ENCODE data around the gene SCN1B. TPM values are rescaled to one million over a fixed set of nuclear protein-coding genes. Genes with fewer than 3 reads are reported as not detected.

SCN1B gene
- total and polyA plus RNA-seq, 10 of the 15 experiments (the other 5 are each of a cell fraction or from before 2014, with no cell fraction given) = 0.04 to 0.54 (median 0.11) TPM; not detected in 3

DNA sequence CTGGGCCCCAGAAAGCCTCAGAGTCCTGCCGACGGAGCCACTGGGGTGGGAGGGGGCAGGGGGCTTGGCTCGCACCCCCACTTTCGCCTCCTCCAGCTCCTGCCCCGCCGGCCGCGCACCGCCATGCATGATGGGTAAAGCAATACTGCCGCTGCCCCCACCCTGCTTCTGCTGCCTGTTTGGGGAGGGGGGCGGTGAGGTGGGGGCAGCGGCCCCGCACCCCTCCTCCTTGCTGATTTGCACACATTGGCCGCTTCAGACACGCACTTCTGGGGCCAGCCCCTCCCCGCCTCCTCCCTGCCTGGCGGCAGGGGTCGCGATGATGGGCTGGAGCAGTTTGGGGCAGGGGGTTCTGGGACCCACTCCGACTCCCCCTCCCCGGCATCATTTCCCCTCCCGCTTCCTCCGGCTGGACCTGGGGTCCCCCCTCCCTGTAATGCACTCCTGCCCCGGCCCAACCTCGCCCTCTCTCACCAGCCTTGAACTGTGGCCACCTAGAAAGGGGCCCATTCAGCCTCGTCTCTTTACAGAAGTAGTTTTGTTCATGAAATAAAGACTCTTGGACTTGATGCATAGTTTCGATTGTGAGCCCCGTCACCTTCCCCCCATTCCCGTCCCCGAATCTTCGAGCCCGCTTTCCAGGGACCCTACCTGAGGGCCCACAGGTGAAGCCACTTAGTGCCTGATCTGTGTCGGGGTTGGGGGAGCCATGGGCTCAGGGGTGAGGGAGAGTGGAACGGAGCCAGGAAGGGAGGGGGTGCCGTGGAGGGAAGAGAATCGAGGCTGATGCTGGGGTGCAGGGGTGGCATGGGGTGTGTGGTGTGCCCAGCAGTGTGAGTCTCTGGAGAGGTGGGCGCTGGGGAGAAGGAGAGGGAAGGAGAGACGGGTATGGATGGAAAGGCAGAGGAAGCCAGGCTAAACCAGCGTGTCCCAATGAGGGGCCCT lies 9.9 kb downstream of the SCN1B start:
- no peaks in the 10 kb centered on the region for H3K36me3 ChIP-seq (ENCODE audit: control insufficient read depth in 2 of 2, insufficient read depth in 2 of 2, low read length in 1 of 2)
- BruUV-seq (replicated peaks) = no TSS peak
- RAD21 ChIA-PET (ENCODE audit: unreplicated experiment) = interaction anchor here (0.9 kb wide), 1 partner anchor 27 kb away, joined by 3 read pairs; no protein-coding TSS in a partner anchor
- H3K27me3 ChIP-seq (replicated peaks in 1 of 2; ENCODE audit: control insufficient read depth in 2 of 2, insufficient read depth in 2 of 2, low read length in 1 of 2) = peaks cover 0 to 5% of the 10 kb centered on the region in 2 experiments; a peak in 3 of 4 replicates
- POLR2A ChIA-PET = no interaction called here
- no peak for TF ChIP-seq IRF4 (IDR thresholded peaks at IDR 0.05; ENCODE audit: low read depth, low read length)
- TF ChIP-seq, protein P1, sequence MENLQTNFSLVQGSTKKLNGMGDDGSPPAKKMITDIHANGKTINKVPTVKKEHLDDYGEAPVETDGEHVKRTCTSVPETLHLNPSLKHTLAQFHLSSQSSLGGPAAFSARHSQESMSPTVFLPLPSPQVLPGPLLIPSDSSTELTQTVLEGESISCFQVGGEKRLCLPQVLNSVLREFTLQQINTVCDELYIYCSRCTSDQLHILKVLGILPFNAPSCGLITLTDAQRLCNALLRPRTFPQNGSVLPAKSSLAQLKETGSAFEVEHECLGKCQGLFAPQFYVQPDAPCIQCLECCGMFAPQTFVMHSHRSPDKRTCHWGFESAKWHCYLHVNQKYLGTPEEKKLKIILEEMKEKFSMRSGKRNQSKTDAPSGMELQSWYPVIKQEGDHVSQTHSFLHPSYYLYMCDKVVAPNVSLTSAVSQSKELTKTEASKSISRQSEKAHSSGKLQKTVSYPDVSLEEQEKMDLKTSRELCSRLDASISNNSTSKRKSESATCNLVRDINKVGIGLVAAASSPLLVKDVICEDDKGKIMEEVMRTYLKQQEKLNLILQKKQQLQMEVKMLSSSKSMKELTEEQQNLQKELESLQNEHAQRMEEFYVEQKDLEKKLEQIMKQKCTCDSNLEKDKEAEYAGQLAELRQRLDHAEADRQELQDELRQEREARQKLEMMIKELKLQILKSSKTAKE (IDR thresholded peaks at IDR 0.05; ENCODE audit: low read depth, poor library complexity, severe bottlenecking) = no peak
- TF ChIP-seq, protein P2, sequence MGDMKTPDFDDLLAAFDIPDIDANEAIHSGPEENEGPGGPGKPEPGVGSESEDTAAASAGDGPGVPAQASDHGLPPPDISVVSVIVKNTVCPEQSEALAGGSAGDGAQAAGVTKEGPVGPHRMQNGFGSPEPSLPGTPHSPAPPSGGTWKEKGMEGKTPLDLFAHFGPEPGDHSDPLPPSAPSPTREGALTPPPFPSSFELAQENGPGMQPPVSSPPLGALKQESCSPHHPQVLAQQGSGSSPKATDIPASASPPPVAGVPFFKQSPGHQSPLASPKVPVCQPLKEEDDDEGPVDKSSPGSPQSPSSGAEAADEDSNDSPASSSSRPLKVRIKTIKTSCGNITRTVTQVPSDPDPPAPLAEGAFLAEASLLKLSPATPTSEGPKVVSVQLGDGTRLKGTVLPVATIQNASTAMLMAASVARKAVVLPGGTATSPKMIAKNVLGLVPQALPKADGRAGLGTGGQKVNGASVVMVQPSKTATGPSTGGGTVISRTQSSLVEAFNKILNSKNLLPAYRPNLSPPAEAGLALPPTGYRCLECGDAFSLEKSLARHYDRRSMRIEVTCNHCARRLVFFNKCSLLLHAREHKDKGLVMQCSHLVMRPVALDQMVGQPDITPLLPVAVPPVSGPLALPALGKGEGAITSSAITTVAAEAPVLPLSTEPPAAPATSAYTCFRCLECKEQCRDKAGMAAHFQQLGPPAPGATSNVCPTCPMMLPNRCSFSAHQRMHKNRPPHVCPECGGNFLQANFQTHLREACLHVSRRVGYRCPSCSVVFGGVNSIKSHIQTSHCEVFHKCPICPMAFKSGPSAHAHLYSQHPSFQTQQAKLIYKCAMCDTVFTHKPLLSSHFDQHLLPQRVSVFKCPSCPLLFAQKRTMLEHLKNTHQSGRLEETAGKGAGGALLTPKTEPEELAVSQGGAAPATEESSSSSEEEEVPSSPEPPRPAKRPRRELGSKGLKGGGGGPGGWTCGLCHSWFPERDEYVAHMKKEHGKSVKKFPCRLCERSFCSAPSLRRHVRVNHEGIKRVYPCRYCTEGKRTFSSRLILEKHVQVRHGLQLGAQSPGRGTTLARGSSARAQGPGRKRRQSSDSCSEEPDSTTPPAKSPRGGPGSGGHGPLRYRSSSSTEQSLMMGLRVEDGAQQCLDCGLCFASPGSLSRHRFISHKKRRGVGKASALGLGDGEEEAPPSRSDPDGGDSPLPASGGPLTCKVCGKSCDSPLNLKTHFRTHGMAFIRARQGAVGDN (IDR thresholded peaks at IDR 0.05) = no peak
- TF ChIP-seq TCF12 (IDR thresholded peaks at IDR 0.05; ENCODE audit: low read depth, low read length) = no peak
- no peak for TF ChIP-seq RFX5 (IDR thresholded peaks at IDR 0.05; ENCODE audit: low read depth, low read length)
- TF ChIP-seq ZSCAN29 (IDR thresholded peaks at IDR 0.05) = no peak
- no peak for TF ChIP-seq RAD51 (IDR thresholded peaks at IDR 0.05)
- no peak for TF ChIP-seq ESRRA (IDR thresholded peaks at IDR 0.05; ENCODE audit: low read length)
- TF ChIP-seq CREB1 (IDR thresholded peaks at IDR 0.05; ENCODE audit: low read depth) = no peak
- peaks cover 13% of the 10 kb centered on the region for H3K4me1 ChIP-seq (ENCODE audit: control insufficient read depth, insufficient read depth, low read length)
- no peak for FAIRE-seq
- intact Hi-C loops (cut with micrococcal nuclease; ENCODE audit: unreplicated experiment) = no loop called here
- H3K4me3 ChIP-seq = no peak overlapping the region
- no peak overlapping the region for H3K27ac ChIP-seq (ENCODE audit: control insufficient read depth, insufficient read depth)
- SMC1A ChIA-PET (ENCODE audit: uncharacterized antibody, unreplicated experiment) = no interaction called here
- peak overlapping the region; percentile 39 for H2AFZ ChIP-seq (ENCODE audit: control insufficient read depth, low read depth, low read length)
- CTCF ChIA-PET = no interaction called here
- WGBS (ENCODE audit: insufficient coverage, insufficient replicate concordance, low lambda C conversion rate, missing lambda C conversion rate) = 15% methylated on average over 30 of the region's 39 CpGs
- in situ Hi-C loops (cut with MboI) = no loop called here
- no peak overlapping the region for H3K4me2 ChIP-seq (ENCODE audit: control insufficient read depth, insufficient read depth)
- no peak for ATAC-seq
- no peaks in the 10 kb centered on the region for H4K20me1 ChIP-seq (ENCODE audit: control insufficient read depth, insufficient read depth)
- H3K9ac ChIP-seq (ENCODE audit: control insufficient read depth, insufficient read depth, low read length) = no peak overlapping the region
- DNase-seq (ENCODE audit: low read depth, low spot score) = no peak
- H3K9me3 ChIP-seq (replicated peaks; ENCODE audit: control insufficient read depth, insufficient read depth, low read length) = no peaks in the 10 kb centered on the region
- no peaks in the 10 kb centered on the region for H3K79me2 ChIP-seq (ENCODE audit: control insufficient read depth, insufficient read depth, low read length)
